HG03575 (cell line): ENCODE data around the gene OTOP2.
"Not testable (repeated sequence)": the region's sequence is repeated elsewhere in the genome, so short reads cannot be mapped to it uniquely, and the experiment has no call there.

Experiments
- ATAC-seq: cut with Tn5 transposase; IDR thresholded peaks from one replicate; pipeline ENCODE4 v1.9.1; 2021; ENCODE audit not compliant: unreplicated experiment, insufficient number of reproducible peaks, low FRiP score; ENCODE audit errors: extremely low read depth

OTOP2 gene

GRCh38 chr17:74962622-74963394 lies 38.7 kb downstream of the OTOP2 start:
- no peak for ATAC-seq

GRCh38 chr17:74963656-74964055 lies 39.6 kb downstream of the OTOP2 start:
- ATAC-seq, result no peak

- no peak for ATAC-seq
Measured at GRCh38 chr17:74964246-74964761, 40.2 kb downstream of the OTOP2 start.

DNA sequence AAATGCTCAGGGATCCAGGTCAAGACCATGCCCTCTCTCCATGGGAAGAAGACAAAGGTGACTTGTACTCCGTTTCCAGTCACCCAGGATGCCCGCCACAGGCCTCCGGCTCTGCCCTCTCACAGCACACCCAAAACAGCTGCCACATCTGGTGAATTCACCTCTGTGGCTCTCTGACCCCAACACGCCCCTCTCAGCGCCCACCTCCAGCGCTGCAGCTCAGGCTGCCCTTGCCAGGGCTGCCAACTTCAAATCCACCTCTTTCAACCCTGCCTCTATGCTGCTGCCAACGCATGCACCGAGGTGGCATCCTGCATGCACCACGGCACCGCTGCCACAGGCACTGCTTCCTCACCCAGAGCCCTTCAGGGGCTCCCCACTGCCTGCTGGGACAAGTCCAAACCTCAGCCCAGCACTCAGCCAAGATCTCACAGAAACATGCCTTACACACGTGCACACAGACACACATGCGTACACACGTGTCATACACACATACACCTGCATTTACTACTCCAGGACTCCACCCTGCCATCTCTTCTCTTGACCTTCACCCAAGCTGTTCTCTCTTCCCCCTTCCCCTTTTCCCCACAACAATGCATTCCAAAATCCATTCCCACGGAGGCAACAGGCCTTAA lies 41.0 kb downstream of the OTOP2 start:
- no peak for ATAC-seq

- no peak for ATAC-seq
Measured at GRCh38 chr17:74968361-74968780, 44.3 kb downstream of the OTOP2 start.

GRCh38 chr17:74969501-74969900 lies 45.4 kb downstream of the OTOP2 start:
- not testable (repeated sequence) for ATAC-seq

- no peak for ATAC-seq
Measured at GRCh38 chr17:74970395-74970794, 46.3 kb downstream of the OTOP2 start.

DNA sequence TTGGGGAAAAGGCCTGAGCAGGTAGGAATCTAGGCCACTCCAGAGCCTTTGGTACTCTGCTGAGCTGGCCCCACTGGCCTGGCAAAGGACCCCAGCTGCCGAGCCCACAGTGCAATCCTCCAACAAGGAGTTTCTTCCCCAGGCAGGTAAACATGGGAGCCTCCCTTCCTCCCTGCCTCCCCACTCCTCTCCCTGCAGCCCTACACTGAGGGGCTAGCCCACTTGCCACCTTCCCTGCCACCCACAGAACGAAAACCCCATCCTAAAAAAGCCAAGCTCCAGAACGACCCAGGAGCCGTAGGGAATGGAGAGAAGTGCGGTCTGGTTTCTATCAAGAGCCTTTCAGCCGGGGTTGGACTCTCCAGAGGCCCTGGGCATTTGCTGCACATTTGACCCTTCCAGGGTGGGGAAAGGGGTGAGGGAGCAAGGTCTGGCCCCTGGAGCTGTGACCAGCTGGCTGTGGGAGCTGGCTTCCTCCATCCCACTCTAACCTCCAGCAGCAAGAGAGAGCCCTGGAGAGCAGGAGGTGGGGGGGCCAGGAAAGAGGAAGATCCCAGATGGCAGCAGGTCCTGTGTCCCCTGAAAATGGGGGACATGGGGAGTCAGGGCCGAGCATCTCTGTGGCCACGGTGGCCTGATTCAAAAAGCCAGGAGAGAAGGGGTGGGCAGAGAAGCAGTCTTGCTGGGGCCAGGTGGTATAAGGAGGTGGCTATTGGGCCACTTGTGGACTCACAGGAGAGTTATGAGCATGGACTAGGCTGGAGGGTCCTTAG lies 47.2 kb downstream of the OTOP2 start:
- ATAC-seq, result no peak

- no peak for ATAC-seq
Measured at GRCh38 chr17:74971842-74972106, 47.7 kb downstream of the OTOP2 start.

GRCh38 chr17:74972107-74972972 lies 48.3 kb downstream of the OTOP2 start, which contains the start of gene HID1:
Gene HID1, minus strand, starts transcription at chr17:74972759. Its CDS starts 103 bp downstream, at chr17:74972656.
- no peak for ATAC-seq

GRCh38 chr17:74972973-74973328 lies 48.9 kb downstream of the OTOP2 start:
- ATAC-seq, result no peak

DNA sequence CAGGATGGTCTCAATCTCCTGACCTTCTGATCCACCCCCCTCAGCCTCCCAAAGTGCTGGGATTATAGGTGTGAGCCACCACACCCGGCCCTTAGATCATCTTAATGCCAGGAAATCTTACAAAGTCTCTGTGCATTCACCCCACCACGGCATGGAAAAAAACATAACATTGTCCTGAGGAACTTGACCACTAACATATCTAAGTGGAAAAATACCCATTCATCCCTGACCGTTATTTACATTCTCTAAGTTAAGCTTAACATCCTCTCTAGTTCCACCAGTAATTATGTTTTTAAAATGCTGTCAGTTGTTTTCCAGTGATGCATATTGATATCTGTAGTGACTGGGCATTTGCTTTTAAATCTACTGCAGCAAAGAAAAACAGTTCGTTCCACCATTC lies 51.9 kb downstream of the OTOP2 start:
- no peak for ATAC-seq

DNA sequence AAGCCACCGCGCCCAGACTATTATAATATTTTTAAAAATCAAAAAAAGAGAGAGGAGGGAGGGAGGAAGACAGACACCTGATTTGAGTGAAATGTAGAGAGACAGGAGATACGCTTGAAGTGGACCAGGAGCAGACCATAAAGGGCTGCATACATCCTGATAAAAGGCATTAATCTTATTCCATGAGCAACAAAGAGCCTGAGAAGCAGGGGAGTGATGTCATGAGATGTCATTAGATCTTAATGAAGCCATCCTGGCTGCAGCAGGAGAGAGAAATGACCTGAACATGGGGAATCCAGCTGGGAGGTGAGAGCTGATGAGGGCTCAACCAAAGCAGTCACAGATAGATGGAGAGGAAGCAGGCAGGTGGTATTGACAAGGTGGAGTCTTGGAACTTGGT lies 53.7 kb downstream of the OTOP2 start:
- no peak for ATAC-seq

DNA sequence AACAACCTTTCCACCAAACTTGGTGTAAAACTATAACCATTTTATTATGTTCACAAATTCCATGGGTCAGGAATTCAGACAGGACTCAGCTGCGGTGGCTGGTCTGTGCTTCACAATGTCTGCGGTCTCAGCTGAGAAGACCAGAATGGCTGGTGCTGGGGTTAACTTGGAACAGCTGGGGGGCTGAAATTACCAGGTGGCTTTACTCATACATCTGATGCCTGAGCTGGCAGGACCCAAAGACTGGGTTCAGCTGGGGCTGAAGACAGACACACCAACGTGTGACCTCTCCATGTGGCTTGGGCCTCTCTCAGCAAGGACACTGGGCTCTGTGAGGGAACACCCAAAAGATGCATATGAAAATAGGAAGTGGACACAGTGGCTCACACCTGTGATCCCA lies 54.2 kb downstream of the OTOP2 start:
- ATAC-seq, result no peak

DNA sequence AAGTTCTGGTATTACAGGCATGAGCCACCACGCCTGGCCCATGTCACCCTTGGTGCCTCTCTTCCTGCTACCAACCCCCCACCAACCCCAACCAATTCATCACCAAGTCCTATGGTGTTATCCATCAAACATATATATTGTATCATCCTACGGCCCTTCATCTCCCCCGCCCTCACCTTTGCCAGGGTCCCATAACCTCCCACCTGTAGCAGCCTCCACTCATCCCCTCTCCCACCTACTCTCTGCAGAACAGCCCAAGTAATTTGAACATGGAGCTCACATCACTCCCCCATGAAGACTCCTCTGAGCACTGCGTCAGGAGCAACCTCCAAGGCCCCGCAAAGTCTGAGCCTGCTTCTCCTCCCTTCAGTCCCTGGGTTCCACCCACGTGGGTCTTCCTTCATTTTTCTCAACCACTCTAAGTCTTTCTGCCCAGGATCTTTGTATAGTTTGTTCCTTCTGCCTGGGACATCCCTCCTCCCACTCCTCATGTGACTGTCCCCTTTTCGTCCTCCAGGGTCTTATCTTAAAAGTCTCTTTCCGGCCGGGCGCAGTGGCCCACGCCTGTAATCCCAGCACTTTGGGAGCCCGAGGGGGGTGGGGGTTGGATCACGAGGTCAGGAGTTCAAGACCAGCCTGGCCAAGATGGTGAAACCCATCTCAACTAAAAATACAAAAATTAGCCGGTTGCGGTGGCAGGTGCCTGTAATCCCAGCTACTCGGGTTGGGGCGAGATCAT lies 55.5 kb downstream of the OTOP2 start:
- ATAC-seq, result no peak

DNA sequence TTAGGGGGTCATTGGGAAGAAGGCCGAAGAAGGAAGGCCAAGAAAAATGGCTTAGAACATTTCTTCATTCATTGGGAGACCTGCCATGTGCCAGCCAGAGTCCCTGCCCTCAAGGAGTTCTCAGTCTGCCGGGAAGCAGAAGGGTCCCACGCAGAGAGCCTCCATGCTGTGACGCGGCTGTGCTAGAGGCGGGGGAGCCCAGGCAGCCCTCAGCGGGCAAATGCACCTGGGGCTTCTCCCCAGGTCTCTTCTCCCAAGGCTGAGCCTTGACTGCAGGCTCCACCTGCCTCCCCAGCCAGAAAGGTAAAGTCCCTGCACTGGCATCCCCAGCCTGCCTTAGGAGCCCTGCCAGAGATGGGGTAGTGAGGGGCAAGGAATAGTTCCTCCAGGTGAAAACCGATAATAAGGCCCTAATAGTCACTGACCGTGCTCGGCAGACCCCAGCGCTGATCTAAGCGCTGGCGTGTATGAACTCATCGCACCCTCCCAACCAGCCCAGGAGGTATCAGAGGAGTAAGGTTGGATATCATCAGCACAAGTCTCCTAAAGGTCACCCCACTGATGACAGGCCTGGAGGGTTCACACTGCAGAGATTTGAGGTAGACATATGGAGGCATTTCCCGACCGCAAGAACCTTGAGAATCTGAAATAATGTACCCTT lies 57.4 kb downstream of the OTOP2 start:
- ATAC-seq, result no peak

DNA sequence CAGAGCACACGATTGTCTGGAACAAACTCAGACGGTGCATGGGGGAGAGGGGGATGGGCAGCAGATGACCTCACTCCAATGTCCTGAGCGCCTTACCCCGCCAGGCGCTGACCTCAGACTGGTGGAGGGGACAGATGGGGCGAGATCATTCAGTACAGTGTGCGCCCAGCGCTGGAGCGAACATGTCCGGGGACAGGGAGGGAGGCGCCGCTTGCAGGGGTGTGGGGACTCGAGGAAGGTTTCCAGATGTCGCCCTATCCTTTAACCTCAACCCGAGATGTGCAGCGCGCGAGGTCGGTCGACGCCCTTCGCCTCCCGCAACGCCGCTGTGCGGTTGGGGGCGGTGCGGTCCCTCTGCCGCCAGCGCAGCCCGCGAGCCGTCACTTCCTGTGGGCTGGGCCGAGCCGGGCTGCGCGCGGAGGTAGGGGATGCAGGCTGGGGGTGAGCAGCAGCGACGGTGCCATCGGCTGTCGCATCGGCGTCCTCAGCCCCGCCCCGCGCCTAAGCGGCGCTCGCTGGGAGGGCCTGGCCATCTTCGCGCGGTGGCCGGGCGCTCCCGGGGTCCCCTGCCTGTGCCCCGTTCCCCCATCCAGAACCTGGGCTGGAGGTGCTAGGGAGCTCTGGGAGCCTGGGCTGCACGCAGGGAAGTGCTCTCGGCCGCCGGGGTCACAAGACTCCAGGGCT lies 58.0 kb downstream of the OTOP2 start:
- ATAC-seq, result no peak
